ENCODE results near the gene COMMD3. TPM values are rescaled to one million over a fixed set of nuclear protein-coding genes. Genes with fewer than 3 reads are reported as not detected.

The COMMD3 gene
- total and polyA plus RNA-seq, 10 donors, result 43.5 to 76.0 (median 53.4) TPM

- Histone ChIP-seq H3K27ac (no peak overlapping the region), H3K4me1 (no peaks in the 10 kb centered on the region), H3K9me3 (peaks cover 0 to 3% (median 0%) of the 10 kb centered on the region in 8 donors), H3K36me3 (no peaks in the 10 kb centered on the region), H3K4me3 (no peak overlapping the region), H3K27me3 (replicated peaks in 1 of 7) (peaks cover 0 to 14% (median 0%) of the 10 kb centered on the region in 7 donors)
- 95 to 100% (median 97%) methylated on average over 4 of the region's 4 CpGs for WGBS, 5 donors
- TF ChIP-seq POLR2A (IDR thresholded peaks at IDR 0.05) (no peak), POLR2AphosphoS5 (IDR thresholded peaks at IDR 0.05) (no peak), CTCF (IDR thresholded peaks at IDR 0.05 in 8 of 11, conservative IDR thresholded peaks at IDR 0.05 in 3 of 11) (no peak)
- DNase-seq, result no peak
- intact Hi-C loops (cut with DNase I; ENCODE audit: low total_unique reads), result no loop called here
Measured at GRCh38 chr10:22301193-22301592, 15.0 kb upstream of the COMMD3 start.

GRCh38 chr10:22303461-22303860, 12.7 kb upstream of the COMMD3 start:
- no peak for DNase-seq
- no peak overlapping the region for H3K27ac ChIP-seq
- no peaks in the 10 kb centered on the region for H3K4me1 ChIP-seq
- peaks cover 0 to 3% (median 0%) of the 10 kb centered on the region in 8 donors for H3K9me3 ChIP-seq
- no peaks in the 10 kb centered on the region for H3K36me3 ChIP-seq
- no peaks in the 10 kb centered on the region for H3K27me3 ChIP-seq (replicated peaks in 1 of 7)
- TF ChIP-seq POLR2AphosphoS5 (IDR thresholded peaks at IDR 0.05), result no peak
- no peak for TF ChIP-seq CTCF (IDR thresholded peaks at IDR 0.05 in 8 of 11, conservative IDR thresholded peaks at IDR 0.05 in 3 of 11)
- TF ChIP-seq POLR2A (IDR thresholded peaks at IDR 0.05), result no peak
- 93 to 98% (median 97%) methylated on average over 3 of the region's 3 CpGs for WGBS, 5 donors
- intact Hi-C loops (cut with DNase I; ENCODE audit: low total_unique reads), result no loop called here
- H3K4me3 ChIP-seq, result no peak overlapping the region

- 73 to 83% (median 77%) methylated on average over 2 of the region's 2 CpGs for WGBS, 5 donors
- Histone ChIP-seq H3K36me3 (no peaks in the 10 kb centered on the region), H3K27me3 (replicated peaks in 1 of 7) (no peaks in the 10 kb centered on the region), H3K4me3 (no peak overlapping the region), H3K27ac (no peak overlapping the region), H3K4me1 (no peaks in the 10 kb centered on the region), H3K9me3 (peaks cover 0 to 3% (median 0%) of the 10 kb centered on the region in 8 donors)
- DNase-seq, result no peak
- no peak for TF ChIP-seq CTCF (IDR thresholded peaks at IDR 0.05 in 8 of 11, conservative IDR thresholded peaks at IDR 0.05 in 3 of 11)
- TF ChIP-seq POLR2AphosphoS5 (IDR thresholded peaks at IDR 0.05), result no peak
- TF ChIP-seq POLR2A (IDR thresholded peaks at IDR 0.05), result no peak
- intact Hi-C loops (cut with DNase I; ENCODE audit: low total_unique reads), result no loop called here
Measured at GRCh38 chr10:22305721-22306120, 10.5 kb upstream of the COMMD3 start.

- TF ChIP-seq CTCF (IDR thresholded peaks at IDR 0.05 in 8 of 11, conservative IDR thresholded peaks at IDR 0.05 in 3 of 11), result no peak
- TF ChIP-seq POLR2A (IDR thresholded peaks at IDR 0.05), result no peak
- Histone ChIP-seq H3K27ac (no peak overlapping the region), H3K4me1 (no peaks in the 10 kb centered on the region), H3K9me3 (peaks cover 0 to 3% (median 0%) of the 10 kb centered on the region in 8 donors), H3K27me3 (replicated peaks in 1 of 7) (no peaks in the 10 kb centered on the region), H3K36me3 (no peaks in the 10 kb centered on the region), H3K4me3 (no peak overlapping the region)
- no peak for DNase-seq
- WGBS, 5 donors, result 65 to 78% (median 71%) methylated on average over 2 of the region's 2 CpGs
- intact Hi-C loops (cut with DNase I; ENCODE audit: low total_unique reads), result no loop called here
Measured at GRCh38 chr10:22308390-22308789, 7.8 kb upstream of the COMMD3 start.

All from spleen (tissue), 11 donors.